PC-9 (cell line): ENCODE measurements around the gene SCN1B. TPM values are rescaled to one million over a fixed set of nuclear protein-coding genes. Genes with fewer than 3 reads are reported as not detected.

Experiments used
- BruUV-seq: library from RNA; stranded (reverse); fragments of 400-500 nt; replicated peaks from 2 replicates; lab custom pipeline; 2021; lab: Mats Ljungman, UMichigan
- CTCF ChIA-PET: fragments of 300-600 bp; sonication (Branson Sonifier 250); formaldehyde crosslinking; loops from one replicate; lab custom pipeline; 2022; ENCODE audit warnings: antibody characterized with exemption; lab: Charles Lee
- POLR2A ChIA-PET: fragments of 300-600 bp; sonication (Branson Sonifier 250); formaldehyde crosslinking; loops from one replicate; lab custom pipeline; 2022; ENCODE audit warnings: antibody characterized with exemption; ENCODE audit not compliant: unreplicated experiment; lab: Charles Lee
- DNase-seq, 2 experiments: peaks; one replicate each; pipeline versions ENCODE4 v3.0.0 to v3.0.0-alpha.2; 2015 to 2022; ENCODE audit warnings: mixed read lengths in 1 of 2
- H2AFZ ChIP-seq: fragments of 200-600 bp; sonication (generic); 2 replicates; pipeline ENCODE4 v1.8.1; 2017; ENCODE audit warnings: antibody characterized with exemption
- H3F3A ChIP-seq: fragments of 200-600 bp; sonication (generic); 2 replicates; pipeline ENCODE4 v1.8.1; 2017; ENCODE audit warnings: antibody characterized with exemption, mild to moderate bottlenecking, low read depth; ENCODE audit not compliant: insufficient read depth
- H3K27ac ChIP-seq: fragments of 200-600 bp; sonication (generic); 2 replicates; pipeline ENCODE4 v1.6.1; 2016; ENCODE audit warnings: mixed run types
- H3K27me3 ChIP-seq: fragments of 200-600 bp; sonication (generic); 2 replicates; pipeline ENCODE4 v1.6.1; 2016; ENCODE audit warnings: low read depth, mixed run types; ENCODE audit not compliant: insufficient read depth
- H3K36me3 ChIP-seq: fragments of 200-600 bp; sonication (generic); 2 replicates; pipeline ENCODE4 v1.6.1; 2016; ENCODE audit warnings: low read depth, mixed run types
- H3K4me1 ChIP-seq: fragments of 200-600 bp; sonication (generic); replicated peaks from 2 replicates; pipeline ENCODE4 v1.6.1; 2016; ENCODE audit warnings: mixed run types; ENCODE audit not compliant: insufficient read depth
- H3K4me2 ChIP-seq: fragments of 200-600 bp; sonication (generic); 2 replicates; pipeline ENCODE4 v1.6.1; 2017; ENCODE audit warnings: mixed run types
- H3K4me3 ChIP-seq: fragments of 200-600 bp; sonication (generic); 2 replicates; pipeline ENCODE4 v1.6.1; 2016; ENCODE audit warnings: mixed run types
- H3K79me2 ChIP-seq: fragments of 200-600 bp; sonication (generic); 2 replicates; pipeline ENCODE4 v1.6.1; 2017; ENCODE audit warnings: low read depth, mixed run types
- H3K9me2 ChIP-seq: fragments of 200-600 bp; sonication (generic); 2 replicates; pipeline ENCODE4 v1.8.1; 2017; ENCODE audit warnings: mild to moderate bottlenecking; ENCODE audit not compliant: insufficient read depth
- H3K9me3 ChIP-seq: fragments of 200-600 bp; sonication (generic); 2 replicates; pipeline ENCODE4 v1.8.1; 2016; ENCODE audit warnings: low read depth; ENCODE audit not compliant: insufficient read depth
- H4K20me1 ChIP-seq: fragments of 200-600 bp; sonication (generic); 2 replicates; pipeline ENCODE4 v1.8.1; 2017; ENCODE audit not compliant: insufficient read depth
- EZH2 ChIP-seq: fragments of 200-600 bp; sonication (generic); IDR thresholded peaks from 2 replicates; pipeline ENCODE4 v1.8.0; 2017; ENCODE audit warnings: antibody characterized with exemption, low read depth
- intact Hi-C: fragments of 100-400 bp; cut with micrococcal nuclease; formaldehyde crosslinking; loops from one replicate; pipeline ENCODE4 v1.10.0; 2022; ENCODE audit not compliant: unreplicated experiment
- total RNA-seq: library from RNA; stranded (reverse); gene quantifications from 2 replicates; pipeline ENCODE4 v1.2.3, GENCODE V29; 2021
- TF ChIP-seq, protein P1 (sequence below): fragments of 200-600 bp; sonication (generic); conservative IDR thresholded peaks from 2 replicates; pipeline ENCODE4 v1.6.1; 2017; ENCODE audit warnings: mixed run types, antibody characterized with exemption, mild to moderate bottlenecking, moderate library complexity

SCN1B gene
- total RNA-seq, 1 experiment from 2014 or later: 2.4 TPM

DNA sequence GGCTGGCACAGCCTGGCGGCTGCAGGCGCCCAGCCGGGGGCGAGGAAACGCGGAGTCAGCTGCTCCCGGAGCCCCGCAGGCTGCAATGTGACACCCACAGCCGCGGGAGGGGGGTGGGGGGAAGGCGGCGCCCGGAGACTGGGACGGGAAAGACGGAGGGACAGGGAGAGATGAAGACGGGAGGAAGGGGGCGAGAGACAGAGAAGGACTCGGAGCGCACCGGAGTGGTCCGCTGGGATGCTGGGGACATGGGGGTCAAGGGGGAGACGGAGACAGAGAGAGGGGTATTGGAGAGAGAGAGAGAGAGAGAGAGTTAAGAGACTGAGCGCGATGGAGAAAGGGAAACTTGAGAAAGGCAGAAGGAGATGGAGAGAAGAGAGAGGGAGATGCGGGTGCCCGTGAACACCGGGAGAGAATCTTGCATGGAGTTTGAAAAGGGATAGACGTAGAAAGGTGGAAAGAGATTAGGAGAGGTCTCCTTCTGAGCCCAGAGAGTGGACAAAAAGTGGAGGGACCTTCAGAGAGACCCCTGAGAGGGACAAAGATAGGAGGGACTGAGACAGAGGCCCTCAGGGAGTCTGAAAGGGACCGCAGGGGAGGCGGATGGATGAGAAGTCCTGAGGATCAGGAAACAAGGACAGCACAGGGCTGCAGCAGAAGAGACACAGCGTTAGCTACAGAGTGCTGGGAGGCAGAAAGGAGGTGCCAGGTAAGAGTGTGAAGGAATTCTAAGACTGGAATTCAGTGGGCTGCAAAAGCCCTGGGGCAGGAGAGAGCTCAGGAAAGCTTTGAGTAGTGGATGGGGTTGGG lies 1.0 kb downstream of the SCN1B start:
- peak overlapping the region; percentile 65; the same call in 1 of the 2 replicates for H2AFZ ChIP-seq
- H4K20me1 ChIP-seq: no peaks in the 10 kb centered on the region
- peaks cover 21% of the 10 kb centered on the region for H3K27me3 ChIP-seq
- ChIA-PET CTCF (no interaction called here), POLR2A (interaction anchor here (0.6 kb wide), 1 partner anchor 287 kb away, joined by 10 read pairs; no protein-coding TSS in a partner anchor)
- DNase-seq: peak in 1 of 2 experiments; percentile 35
- intact Hi-C loops: no loop called here
- H3F3A ChIP-seq: peaks cover 23% of the 10 kb centered on the region
- H3K4me1 ChIP-seq: peaks cover 12% of the 10 kb centered on the region; the same call in 1 of the 2 replicates
- BruUV-seq: no TSS peak
- no peaks in the 10 kb centered on the region for H3K9me3 ChIP-seq
- no peaks in the 10 kb centered on the region for H3K36me3 ChIP-seq
- no peak overlapping the region for H3K27ac ChIP-seq
- no peaks in the 10 kb centered on the region for H3K79me2 ChIP-seq
- no peaks in the 10 kb centered on the region for H3K9me2 ChIP-seq
- peak overlapping the region; percentile 46; the same call in 1 of the 2 replicates for H3K4me3 ChIP-seq
- peak overlapping the region; percentile 76 for H3K4me2 ChIP-seq
- TF ChIP-seq, protein P1, sequence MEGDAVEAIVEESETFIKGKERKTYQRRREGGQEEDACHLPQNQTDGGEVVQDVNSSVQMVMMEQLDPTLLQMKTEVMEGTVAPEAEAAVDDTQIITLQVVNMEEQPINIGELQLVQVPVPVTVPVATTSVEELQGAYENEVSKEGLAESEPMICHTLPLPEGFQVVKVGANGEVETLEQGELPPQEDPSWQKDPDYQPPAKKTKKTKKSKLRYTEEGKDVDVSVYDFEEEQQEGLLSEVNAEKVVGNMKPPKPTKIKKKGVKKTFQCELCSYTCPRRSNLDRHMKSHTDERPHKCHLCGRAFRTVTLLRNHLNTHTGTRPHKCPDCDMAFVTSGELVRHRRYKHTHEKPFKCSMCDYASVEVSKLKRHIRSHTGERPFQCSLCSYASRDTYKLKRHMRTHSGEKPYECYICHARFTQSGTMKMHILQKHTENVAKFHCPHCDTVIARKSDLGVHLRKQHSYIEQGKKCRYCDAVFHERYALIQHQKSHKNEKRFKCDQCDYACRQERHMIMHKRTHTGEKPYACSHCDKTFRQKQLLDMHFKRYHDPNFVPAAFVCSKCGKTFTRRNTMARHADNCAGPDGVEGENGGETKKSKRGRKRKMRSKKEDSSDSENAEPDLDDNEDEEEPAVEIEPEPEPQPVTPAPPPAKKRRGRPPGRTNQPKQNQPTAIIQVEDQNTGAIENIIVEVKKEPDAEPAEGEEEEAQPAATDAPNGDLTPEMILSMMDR: no peak
- TF ChIP-seq EZH2: 0 out of 2 replicates have a peak, but pooled peaks have one; percentile 56

DNA sequence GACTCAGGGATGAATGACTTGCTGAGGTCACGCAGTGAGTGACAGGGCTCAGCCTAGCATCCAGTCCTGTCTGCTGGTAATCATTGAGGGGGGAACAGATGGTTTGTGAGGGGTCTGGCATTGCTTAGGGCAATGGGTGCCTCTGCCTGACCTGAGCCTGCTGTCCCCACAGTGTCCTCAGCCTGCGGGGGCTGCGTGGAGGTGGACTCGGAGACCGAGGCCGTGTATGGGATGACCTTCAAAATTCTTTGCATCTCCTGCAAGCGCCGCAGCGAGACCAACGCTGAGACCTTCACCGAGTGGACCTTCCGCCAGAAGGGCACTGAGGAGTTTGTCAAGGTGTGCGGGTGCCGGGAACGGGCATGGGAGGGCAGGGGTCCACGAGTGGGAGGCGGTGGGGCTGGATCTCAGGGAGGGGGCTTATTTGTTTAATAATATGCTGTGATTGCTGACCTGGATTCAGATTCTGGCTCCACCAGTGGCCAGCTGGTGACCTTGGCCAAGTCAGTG lies 2.1 kb downstream of the SCN1B start:
- DNase-seq: no peak
- no TSS peak for BruUV-seq
- Histone ChIP-seq H3F3A (peaks cover 12% of the 10 kb centered on the region), H4K20me1 (no peaks in the 10 kb centered on the region), H3K9me2 (no peaks in the 10 kb centered on the region), H3K4me1 (peaks cover 12% of the 10 kb centered on the region; the same call in 1 of the 2 replicates), H3K4me2 (no peak overlapping the region), H3K4me3 (no peak overlapping the region), H3K27me3 (peaks cover 21% of the 10 kb centered on the region), H3K36me3 (no peaks in the 10 kb centered on the region), H3K9me3 (no peaks in the 10 kb centered on the region), H3K79me2 (no peaks in the 10 kb centered on the region), H3K27ac (no peak overlapping the region), H2AFZ (no peak overlapping the region)
- TF ChIP-seq EZH2: no peak
- TF ChIP-seq, protein P1: no peak
- ChIA-PET POLR2A (no interaction called here), CTCF (no interaction called here)
- intact Hi-C loops: no loop called here

DNA sequence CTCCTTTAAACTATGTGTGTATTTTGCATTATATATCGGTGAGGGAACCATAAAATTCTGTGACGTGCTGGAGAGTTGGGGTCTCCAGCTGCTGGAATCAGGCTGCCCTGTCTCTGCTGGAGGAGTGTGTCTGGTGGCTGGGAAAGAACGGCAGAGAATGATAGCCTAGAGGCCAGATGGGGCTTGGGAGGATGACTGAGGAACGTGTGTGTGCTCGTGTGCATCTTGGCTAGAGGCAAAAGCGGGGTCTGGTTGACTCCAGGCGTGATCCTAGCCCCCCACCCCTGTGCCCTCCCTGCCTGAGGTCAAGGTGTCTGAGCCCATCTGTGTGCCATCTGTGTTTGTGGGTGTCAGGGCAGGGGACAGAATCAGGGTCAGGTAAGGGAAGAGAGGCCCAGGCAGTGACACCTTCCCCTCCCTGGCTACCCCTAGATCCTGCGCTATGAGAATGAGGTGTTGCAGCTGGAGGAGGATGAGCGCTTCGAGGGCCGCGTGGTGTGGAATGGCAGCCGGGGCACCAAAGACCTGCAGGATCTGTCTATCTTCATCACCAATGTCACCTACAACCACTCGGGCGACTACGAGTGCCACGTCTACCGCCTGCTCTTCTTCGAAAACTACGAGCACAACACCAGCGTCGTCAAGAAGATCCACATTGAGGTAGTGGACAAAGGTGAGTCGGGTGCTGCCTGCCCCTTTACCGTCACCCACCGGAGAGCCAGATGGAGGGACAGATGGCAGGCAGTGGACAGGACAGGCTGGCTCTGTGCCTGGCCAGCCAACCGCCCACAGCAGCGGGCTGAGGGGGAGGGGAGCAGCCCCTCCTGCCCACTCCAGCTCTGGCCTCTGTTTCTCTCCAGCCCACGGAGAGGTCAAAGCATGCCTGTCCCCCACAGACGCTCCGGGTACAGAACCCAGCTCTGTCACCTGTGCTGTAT lies 3.1 kb downstream of the SCN1B start:
- no peak overlapping the region for H3K4me3 ChIP-seq
- no peak for DNase-seq
- H3K4me2 ChIP-seq: no peak overlapping the region
- H4K20me1 ChIP-seq: no peaks in the 10 kb centered on the region
- peaks cover 12% of the 10 kb centered on the region; the same call in 1 of the 2 replicates for H3K4me1 ChIP-seq
- H2AFZ ChIP-seq: no peak overlapping the region
- H3K36me3 ChIP-seq: no peaks in the 10 kb centered on the region
- CTCF ChIA-PET: no interaction called here
- no peaks in the 10 kb centered on the region for H3K79me2 ChIP-seq
- H3F3A ChIP-seq: peaks cover 10% of the 10 kb centered on the region
- intact Hi-C loops: no loop called here
- H3K27ac ChIP-seq: no peak overlapping the region
- H3K27me3 ChIP-seq: peaks cover 21% of the 10 kb centered on the region
- TF ChIP-seq, protein P1: no peak
- TF ChIP-seq EZH2: no peak
- no TSS peak for BruUV-seq
- H3K9me2 ChIP-seq: no peaks in the 10 kb centered on the region
- no peaks in the 10 kb centered on the region for H3K9me3 ChIP-seq
- POLR2A ChIA-PET: no interaction called here
